ENCODE results near the gene CREG2. TPM values are rescaled to one million over a fixed set of nuclear protein-coding genes. Genes with fewer than 3 reads are reported as not detected.

Gene CREG2
- polyA plus RNA-seq, 1 of the 3 experiments (the other 2 are of a cell fraction) = 1.4 TPM

- CTCF ChIA-PET = interaction anchor here (0.7 to 1.6 kb wide), 3 partner anchors 11 to 56 kb away, joined by 3 to 12 read pairs (median 3); no protein-coding TSS in a partner anchor
- Histone ChIP-seq H4K20me1 (ENCODE audit: insufficient read depth) (no peaks in the 10 kb centered on the region), H3K4me2 (no peak overlapping the region), H2AFZ (ENCODE audit: low read depth) (no peak overlapping the region), H3K36me3 (replicated peaks in 1 of 2; ENCODE audit: control insufficient read depth in 1 of 2, insufficient read depth in 2 of 2, low read length in 1 of 2) (no peaks in the 10 kb centered on the region), H3K27ac (ENCODE audit: low read depth in 2 of 2, low read length in 1 of 2) (no peak overlapping the region), H3K9me3 (no peaks in the 10 kb centered on the region), H3K9ac (no peak overlapping the region), H3K79me2 (ENCODE audit: insufficient read depth) (no peaks in the 10 kb centered on the region), H3K4me3 (ENCODE audit: low read depth in 2 of 2, low read length in 1 of 2) (no peak overlapping the region), H3K27me3 (ENCODE audit: insufficient read depth) (peaks cover 11% of the 10 kb centered on the region; the same call in 1 of the 2 replicates), H3K4me1 (ENCODE audit: control insufficient read depth in 1 of 2, insufficient read depth in 2 of 2, low read depth in 1 of 2, low read length in 1 of 2) (no peaks in the 10 kb centered on the region; a peak in 1 of 4 replicates), H3K9me2 (no peaks in the 10 kb centered on the region), H3F3A (replicated peaks; ENCODE audit: insufficient read depth) (no peaks in the 10 kb centered on the region)
- POLR2A ChIA-PET = no interaction called here
- DNase-seq = no peak
- 68% methylated on average over 4 of the region's 4 CpGs for WGBS (ENCODE audit: low lambda C conversion rate)
- no peak for TF ChIP-seq RCOR1 (IDR thresholded peaks at IDR 0.05; ENCODE audit: low read length)
- no peak for TF ChIP-seq CHD2 (IDR thresholded peaks at IDR 0.05; ENCODE audit: low read length, partially characterized antibody)
- no peak for TF ChIP-seq MEF2A (IDR thresholded peaks at IDR 0.05; ENCODE audit: borderline replicate concordance, low read depth)
- TF ChIP-seq GABPA (IDR thresholded peaks at IDR 0.05; ENCODE audit: low read depth) = no peak
- no peak for TF ChIP-seq TAF1 (IDR thresholded peaks at IDR 0.05; ENCODE audit: borderline replicate concordance, low read depth, low read length)
Observed at GRCh38 chr2:101362777-101363176, 24.5 kb downstream of the CREG2 start.

GRCh38 chr2:101362316-101362715 lies 25.0 kb downstream of the CREG2 start:
- Histone ChIP-seq H3K9ac (no peak overlapping the region), H3K4me1 (ENCODE audit: control insufficient read depth in 1 of 2, insufficient read depth in 2 of 2, low read depth in 1 of 2, low read length in 1 of 2) (no peaks in the 10 kb centered on the region; a peak in 1 of 4 replicates), H3K36me3 (replicated peaks in 1 of 2; ENCODE audit: control insufficient read depth in 1 of 2, insufficient read depth in 2 of 2, low read length in 1 of 2) (no peaks in the 10 kb centered on the region), H3K4me2 (no peak overlapping the region), H3F3A (replicated peaks; ENCODE audit: insufficient read depth) (no peaks in the 10 kb centered on the region), H2AFZ (ENCODE audit: low read depth) (no peak overlapping the region), H3K79me2 (ENCODE audit: insufficient read depth) (no peaks in the 10 kb centered on the region), H3K4me3 (ENCODE audit: low read depth in 2 of 2, low read length in 1 of 2) (no peak overlapping the region), H3K27me3 (ENCODE audit: insufficient read depth) (peaks cover 11% of the 10 kb centered on the region; the same call in 1 of the 2 replicates), H4K20me1 (ENCODE audit: insufficient read depth) (no peaks in the 10 kb centered on the region), H3K9me2 (no peaks in the 10 kb centered on the region), H3K27ac (ENCODE audit: low read depth in 2 of 2, low read length in 1 of 2) (no peak overlapping the region), H3K9me3 (no peaks in the 10 kb centered on the region)
- ChIA-PET POLR2A (no interaction called here), CTCF (interaction anchor here (0.7 to 1.9 kb wide), 4 partner anchors 12 to 56 kb away, joined by 3 to 12 read pairs (median 5); partner anchors contain the start of gene CREG2)
- no peak for DNase-seq
- WGBS (ENCODE audit: low lambda C conversion rate) = 65% methylated on average over 3 of the region's 3 CpGs
- TF ChIP-seq CHD2 (IDR thresholded peaks at IDR 0.05; ENCODE audit: low read length, partially characterized antibody) = no peak
- no peak for TF ChIP-seq YY1 (IDR thresholded peaks at IDR 0.05; ENCODE audit: low read depth)
- TF ChIP-seq GABPA (IDR thresholded peaks at IDR 0.05; ENCODE audit: low read depth) = no peak
- TF ChIP-seq IRF3 (IDR thresholded peaks at IDR 0.05; ENCODE audit: low read depth, low read length) = no peak
- no peak for TF ChIP-seq RAD21 (IDR thresholded peaks at IDR 0.05; ENCODE audit: low read length)
- TF ChIP-seq MXI1 (IDR thresholded peaks at IDR 0.05; ENCODE audit: low read depth, low read length) = no peak
- TF ChIP-seq SIN3A (IDR thresholded peaks at IDR 0.05; ENCODE audit: borderline replicate concordance, low read depth, low read length) = no peak
- no peak for TF ChIP-seq JUND (IDR thresholded peaks at IDR 0.05)
- no peak for TF ChIP-seq TAF1 (IDR thresholded peaks at IDR 0.05; ENCODE audit: borderline replicate concordance, low read depth, low read length)

GRCh38 chr2:101361522-101361921 lies 25.8 kb downstream of the CREG2 start:
- no peaks in the 10 kb centered on the region; a peak in 1 of 4 replicates for H3K4me1 ChIP-seq (ENCODE audit: control insufficient read depth in 1 of 2, insufficient read depth in 2 of 2, low read depth in 1 of 2, low read length in 1 of 2)

More at GRCh38 chr2:101361522-101361921, 25.8 kb downstream of the CREG2 start:
- Histone ChIP-seq H3K36me3 (replicated peaks in 1 of 2; ENCODE audit: control insufficient read depth in 1 of 2, insufficient read depth in 2 of 2, low read length in 1 of 2) (no peaks in the 10 kb centered on the region), H3K9me2 (no peaks in the 10 kb centered on the region), H4K20me1 (ENCODE audit: insufficient read depth) (no peaks in the 10 kb centered on the region), H2AFZ (ENCODE audit: low read depth) (no peak overlapping the region), H3F3A (replicated peaks; ENCODE audit: insufficient read depth) (no peaks in the 10 kb centered on the region), H3K27ac (ENCODE audit: low read depth in 2 of 2, low read length in 1 of 2) (no peak overlapping the region), H3K79me2 (ENCODE audit: insufficient read depth) (no peaks in the 10 kb centered on the region), H3K4me3 (ENCODE audit: low read depth in 2 of 2, low read length in 1 of 2) (no peak overlapping the region), H3K9me3 (no peaks in the 10 kb centered on the region), H3K27me3 (ENCODE audit: insufficient read depth) (peaks cover 11% of the 10 kb centered on the region; the same call in 1 of the 2 replicates), H3K4me2 (no peak overlapping the region), H3K9ac (no peak overlapping the region)
- CTCF ChIA-PET = interaction anchor here (1.0 to 1.9 kb wide), 2 partner anchors 18 to 26 kb away, joined by 3 to 7 read pairs; partner anchors contain the start of gene CREG2
- POLR2A ChIA-PET = no interaction called here
- no peak for DNase-seq
- 60% methylated on average over 2 of the region's 2 CpGs for WGBS (ENCODE audit: low lambda C conversion rate)
- no peak for TF ChIP-seq FOSL2 (IDR thresholded peaks at IDR 0.05; ENCODE audit: borderline replicate concordance, low read depth)
- no peak for TF ChIP-seq CHD2 (IDR thresholded peaks at IDR 0.05; ENCODE audit: low read length, partially characterized antibody)
- no peak for TF ChIP-seq PBX3 (IDR thresholded peaks at IDR 0.05)
- no peak for TF ChIP-seq IRF3 (IDR thresholded peaks at IDR 0.05; ENCODE audit: low read depth, low read length)
- no peak for TF ChIP-seq FOXM1 (IDR thresholded peaks at IDR 0.05; ENCODE audit: low read depth)
- no peak for TF ChIP-seq GABPA (IDR thresholded peaks at IDR 0.05; ENCODE audit: low read depth)
- TF ChIP-seq NRF1 (IDR thresholded peaks at IDR 0.05; ENCODE audit: low read depth, low read length) = no peak
